ENCODE measurements around the gene NAA80.
"Not testable (repeated sequence)": the region's sequence is repeated elsewhere in the genome, so short reads cannot be mapped to it uniquely, and the experiment has no call there.

Gene NAA80

DNA sequence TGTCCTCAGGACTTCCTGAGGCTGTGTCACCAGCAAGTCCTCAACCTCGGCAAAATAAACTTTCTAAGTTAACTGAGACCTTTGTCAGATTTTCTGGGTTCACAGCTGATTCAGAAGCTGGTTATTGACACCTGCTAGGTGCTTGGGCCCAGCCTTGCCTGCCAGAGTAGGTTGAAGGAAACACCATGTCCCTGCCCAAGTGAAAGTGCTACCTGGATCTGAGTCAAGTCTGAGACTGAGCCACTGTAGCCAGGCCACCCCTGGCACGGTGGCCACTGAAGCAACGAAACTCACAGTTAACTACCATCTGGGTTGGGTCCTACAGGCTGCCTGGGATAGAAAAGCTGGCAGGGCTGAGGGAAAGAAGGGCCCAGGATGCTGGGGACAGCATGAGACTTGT lies 15.1 kb upstream of the NAA80 start:
- no peak for DNase-seq (ENCODE audit: low read depth in 2 of 2)

DNA sequence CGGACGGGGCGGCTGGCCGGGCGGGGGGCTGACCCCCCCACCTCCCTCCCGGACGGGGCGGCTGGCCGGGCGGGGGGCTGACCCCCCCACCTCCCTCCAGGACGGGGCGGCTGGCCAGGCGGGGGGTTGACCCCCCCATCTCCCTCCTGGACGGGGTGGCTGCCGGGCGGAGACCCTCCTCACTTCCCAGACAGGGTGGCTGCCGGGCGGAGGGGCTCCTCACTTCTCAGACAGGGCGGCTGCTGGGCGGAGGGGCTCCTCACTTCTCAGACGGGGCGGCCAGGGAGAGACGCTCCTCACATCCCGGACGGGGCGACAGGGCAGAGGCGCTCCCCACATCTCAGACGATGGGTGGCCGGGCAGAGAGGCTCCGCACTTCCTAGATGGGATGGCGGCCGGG lies 12.8 kb upstream of the NAA80 start:
- not testable (repeated sequence) for DNase-seq (ENCODE audit: low read depth in 2 of 2)

DNA sequence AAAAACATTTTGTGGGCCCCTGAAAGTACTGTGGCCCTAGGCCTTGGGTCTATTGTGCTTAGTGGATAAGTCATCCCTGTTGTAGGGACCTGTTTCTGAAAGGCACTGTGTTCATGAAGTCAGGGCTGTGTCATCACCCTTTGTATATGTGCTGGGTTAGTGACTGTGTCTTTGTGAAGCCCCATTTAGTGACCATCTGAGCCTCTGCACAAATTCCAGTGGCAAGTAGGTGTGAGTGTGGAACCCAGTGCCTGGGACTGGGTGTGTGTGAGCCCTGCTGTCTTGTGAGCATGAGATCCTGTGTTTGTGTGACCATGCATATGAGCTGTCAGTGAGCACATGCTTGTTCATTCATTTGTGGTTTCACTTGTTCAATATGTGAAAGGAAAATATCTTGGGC lies 5.4 kb upstream of the NAA80 start:
- DNase-seq (ENCODE audit: low read depth in 2 of 2), result no peak

- no peak for DNase-seq (ENCODE audit: low read depth in 2 of 2)
These were observed 4.0 kb upstream of the NAA80 start, which contains the start of gene HYAL1 for GRCh38 chr3:50303013-50303815. Gene HYAL1, minus strand, starts transcription at chr3:50303574. Its CDS starts 618 bp downstream, at chr3:50302956.

DNA sequence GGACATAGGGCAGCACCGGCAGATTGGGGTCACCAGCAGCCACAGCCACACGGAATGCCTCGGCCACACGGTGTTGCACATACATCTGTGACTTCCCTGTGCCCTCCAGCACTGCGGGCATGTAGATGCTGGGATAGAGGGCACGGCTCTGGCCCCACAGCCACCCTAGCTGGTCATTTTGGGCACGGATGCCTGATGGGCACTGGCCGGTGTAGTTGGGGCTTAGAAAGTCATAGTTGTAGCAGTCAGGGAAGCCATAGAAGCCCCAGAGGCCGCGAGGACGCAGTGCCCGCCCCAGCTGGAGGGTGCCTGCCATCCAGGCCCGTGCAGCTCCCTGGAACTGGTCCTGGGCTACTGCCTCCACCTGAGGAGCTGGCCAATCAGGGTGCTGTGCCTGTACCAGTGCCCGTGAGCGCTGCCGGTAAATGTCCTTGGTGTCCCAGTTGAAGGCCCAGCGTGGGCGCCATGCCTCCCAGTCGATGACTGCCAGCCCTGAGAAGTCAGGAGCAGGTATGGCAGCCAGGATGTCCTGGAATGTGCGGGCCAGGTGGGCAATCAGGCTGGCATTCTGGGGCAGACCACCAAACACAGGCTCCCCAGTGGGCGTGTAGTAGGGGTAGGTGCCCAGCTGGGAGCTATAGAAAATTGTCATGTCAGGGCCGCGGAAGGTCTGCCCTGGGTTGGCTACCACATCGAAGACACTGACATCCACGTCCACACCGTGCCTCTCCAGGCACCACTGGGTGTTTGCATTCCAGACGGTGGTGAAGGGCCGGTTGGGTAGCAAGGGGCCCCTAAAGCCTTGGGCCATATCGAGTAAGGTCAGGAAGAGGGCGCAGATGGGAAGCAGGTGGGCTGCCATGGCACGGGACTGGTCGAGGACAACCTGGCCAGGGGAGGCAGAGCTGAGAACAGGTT lies 3.1 kb upstream of the NAA80 start:
- no peak for DNase-seq (ENCODE audit: low read depth in 2 of 2)

GRCh38 chr3:50300681-50301254 lies 1.6 kb upstream of the NAA80 start:
- no peak for DNase-seq (ENCODE audit: low read depth in 2 of 2)

DNA sequence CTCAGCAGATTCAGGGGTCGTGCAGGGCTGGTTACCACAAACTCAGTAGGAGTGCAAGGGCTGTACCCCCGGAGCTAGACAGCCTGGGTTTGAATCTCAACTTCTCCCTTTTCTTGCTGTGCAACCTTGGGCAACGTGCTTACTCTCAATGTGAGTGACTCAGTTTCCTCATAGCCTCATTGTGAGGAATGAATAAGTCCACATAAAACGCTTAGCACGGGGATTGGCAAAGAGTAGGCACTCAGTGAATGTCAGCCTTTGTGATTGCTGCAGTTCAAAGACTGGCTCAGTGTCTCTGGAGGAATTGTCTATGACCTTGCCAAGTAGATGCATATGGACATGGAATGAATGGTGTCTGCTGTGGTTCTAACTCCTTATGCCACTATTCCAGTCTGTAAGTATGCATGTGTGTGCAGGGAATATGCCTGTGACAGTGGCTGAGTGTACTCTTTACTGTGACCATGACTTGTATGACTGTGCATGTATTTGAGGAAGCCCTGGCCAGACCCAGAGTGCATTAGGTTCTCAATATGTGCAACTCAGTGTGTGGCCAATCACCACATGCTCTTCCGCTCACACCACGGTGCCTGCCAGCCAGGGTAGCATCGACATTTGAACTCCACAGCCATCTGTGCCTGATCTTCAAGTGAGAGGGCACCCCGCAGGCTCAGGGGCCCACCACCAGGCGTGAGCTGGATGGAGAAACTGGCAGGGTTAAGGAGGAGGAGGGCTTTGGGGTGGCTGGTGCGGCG lies 900 bp upstream of the NAA80 start:
- no peak for DNase-seq (ENCODE audit: low read depth in 2 of 2)

DNA sequence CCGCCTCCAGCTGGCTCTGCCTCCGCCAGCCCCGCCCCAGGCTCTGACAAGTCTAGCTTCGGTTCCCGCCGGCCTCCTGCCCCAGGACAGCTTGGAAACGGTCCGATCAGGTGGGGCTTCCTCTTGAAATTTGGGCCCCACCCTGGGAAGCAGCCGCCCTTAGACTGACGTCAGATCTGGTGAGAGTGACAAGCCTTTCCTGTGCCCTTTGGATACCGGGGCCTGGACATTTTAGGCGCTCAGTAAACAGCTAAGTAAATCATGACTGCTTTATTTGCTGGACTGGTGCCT lies 378 bp upstream of the NAA80 start:
- no peak for DNase-seq (ENCODE audit: low read depth in 2 of 2)

DNA sequence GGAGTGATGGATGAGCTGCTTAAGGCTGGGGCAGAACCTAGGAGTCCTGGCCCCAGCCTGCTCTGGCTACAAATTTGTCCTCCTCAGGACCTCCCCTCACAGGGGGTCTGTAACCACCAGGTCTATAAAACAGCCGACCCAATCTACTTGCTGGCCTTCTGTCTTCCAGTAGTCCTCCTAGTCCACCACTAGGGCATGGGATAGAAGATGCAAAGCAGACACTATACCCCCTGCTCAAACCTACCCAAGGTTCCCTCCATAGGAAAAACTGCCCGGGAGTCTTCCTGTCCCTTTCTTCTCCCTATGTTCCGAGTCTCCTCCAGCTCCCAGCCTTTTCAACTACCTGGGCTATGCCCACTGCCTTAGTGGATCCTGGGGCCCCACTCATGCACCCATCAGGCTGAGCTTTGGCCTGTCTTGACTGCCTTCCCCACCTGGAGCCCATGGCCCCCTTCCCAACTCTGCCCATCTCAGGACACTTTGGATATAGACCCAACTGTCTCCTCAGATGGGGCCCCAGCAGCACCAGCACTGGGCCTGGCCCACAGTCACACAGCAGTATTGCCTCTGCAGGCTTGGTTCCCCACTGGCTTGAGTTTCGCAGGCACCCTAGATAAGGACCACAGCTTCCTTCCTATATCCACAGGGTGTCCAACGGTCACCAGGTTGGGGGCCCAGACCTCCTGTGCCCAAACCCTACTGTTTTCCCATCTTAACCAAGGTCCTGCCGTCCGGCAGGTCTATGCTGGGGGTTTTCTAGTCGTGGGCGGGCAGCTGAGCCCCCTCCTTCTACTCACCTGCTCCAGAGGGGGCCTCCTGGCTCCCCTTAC lies 1.1 kb downstream of the NAA80 start:
- DNase-seq (ENCODE audit: low read depth in 2 of 2), result no peak

- no peak for DNase-seq (ENCODE audit: low read depth in 2 of 2)
These were observed 1.8 kb downstream of the NAA80 start for GRCh38 chr3:50297384-50297775.

DNA sequence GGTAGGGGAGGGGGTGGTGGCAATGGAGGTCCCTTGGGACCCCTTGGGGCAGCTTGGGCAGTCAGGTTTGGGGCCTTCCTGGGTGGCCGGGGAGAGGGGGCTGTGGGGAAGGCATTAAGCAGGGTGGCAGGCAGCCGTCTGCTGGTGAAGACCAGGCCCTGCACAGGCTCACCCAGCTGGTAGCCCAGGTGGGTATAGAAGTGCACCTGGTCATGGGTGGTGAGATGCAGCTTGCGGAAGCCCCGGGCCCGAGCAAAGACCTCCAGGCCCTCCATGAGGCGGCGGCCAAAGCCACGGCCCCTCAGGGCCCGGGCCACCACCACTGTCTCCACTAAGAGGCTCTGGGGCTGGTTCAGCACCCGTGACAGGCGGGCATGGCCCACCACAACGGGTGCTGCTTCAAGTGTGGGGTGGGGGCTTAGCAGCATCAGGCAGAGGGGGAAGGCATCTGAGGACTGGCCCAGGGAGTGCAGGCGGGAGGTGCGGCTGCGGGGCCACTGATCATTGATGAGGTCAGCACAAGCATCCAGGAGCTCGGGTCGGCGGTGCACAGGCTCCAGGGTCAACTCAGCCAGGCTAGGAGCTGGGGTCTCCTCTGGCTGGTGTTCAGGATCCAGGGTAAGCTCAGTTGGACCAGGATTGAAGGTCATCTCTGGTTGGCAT lies 2.4 kb downstream of the NAA80 start:
- no peak for DNase-seq (ENCODE audit: low read depth in 2 of 2)

- no peak for DNase-seq (ENCODE audit: low read depth in 2 of 2)
These were observed 3.4 kb downstream of the NAA80 start for GRCh38 chr3:50295553-50296431.

DNA sequence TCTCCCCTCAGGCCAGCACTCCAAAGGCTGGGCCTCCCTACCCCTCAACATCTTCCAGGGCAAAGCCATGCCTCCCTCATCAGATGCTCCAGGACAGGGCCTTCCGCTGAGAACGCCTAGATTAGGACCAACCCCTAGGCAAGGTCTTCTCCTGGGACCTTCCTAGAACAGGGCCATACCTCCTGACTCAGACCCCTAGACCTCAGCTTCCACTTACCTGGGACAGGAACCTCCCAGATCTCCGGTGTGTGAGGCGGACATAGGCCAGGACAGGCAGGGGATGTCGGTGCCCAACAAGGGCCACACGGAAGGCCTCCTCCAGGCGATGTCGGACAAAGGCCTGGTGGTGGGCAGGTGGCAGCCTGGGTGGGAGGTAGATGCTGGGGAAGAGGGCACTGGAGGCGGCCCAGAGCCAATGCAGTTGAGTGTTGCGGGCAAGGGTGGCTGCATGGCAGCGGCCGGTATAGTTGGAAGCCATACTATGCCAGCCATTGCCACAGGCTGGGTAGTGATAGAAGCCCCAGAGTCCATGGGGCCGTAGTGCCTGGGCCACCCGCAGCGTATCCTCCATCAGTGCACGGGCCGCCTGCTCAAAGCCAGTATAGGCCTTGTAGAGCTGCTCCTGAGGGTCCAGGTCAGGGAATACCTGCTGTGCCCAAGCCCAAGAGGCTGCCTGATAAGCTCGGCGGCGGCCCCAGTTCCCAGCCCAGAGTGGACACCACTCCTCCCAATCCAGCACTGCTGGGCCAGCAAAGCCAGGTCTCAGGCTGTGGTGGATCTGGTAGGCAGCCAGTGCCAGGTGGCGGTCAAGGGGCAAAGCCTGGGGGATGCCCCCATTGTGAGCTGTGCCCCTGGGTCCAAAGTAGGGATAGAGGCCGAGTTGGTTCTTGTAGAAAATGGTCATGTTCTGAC lies 4.5 kb downstream of the NAA80 start:
- DNase-seq (ENCODE audit: low read depth in 2 of 2), result no peak

- DNase-seq (ENCODE audit: low read depth in 2 of 2), result no peak
These were observed 5.1 kb downstream of the NAA80 start for GRCh38 chr3:50294089-50294488.

GRCh38 chr3:50293079-50293801 lies 6.0 kb downstream of the NAA80 start:
- DNase-seq (ENCODE audit: low read depth in 2 of 2), result no peak

- DNase-seq (ENCODE audit: low read depth in 2 of 2), result peak; percentile 90 to 91
These were observed 6.8 kb downstream of the NAA80 start, which contains the start of gene IFRD2 for GRCh38 chr3:50292159-50293078. Gene IFRD2, minus strand, starts transcription at chr3:50292429. Its CDS starts 155 bp downstream, at chr3:50292274.
